ENCODE measurements around the gene NWD2.

DNA sequence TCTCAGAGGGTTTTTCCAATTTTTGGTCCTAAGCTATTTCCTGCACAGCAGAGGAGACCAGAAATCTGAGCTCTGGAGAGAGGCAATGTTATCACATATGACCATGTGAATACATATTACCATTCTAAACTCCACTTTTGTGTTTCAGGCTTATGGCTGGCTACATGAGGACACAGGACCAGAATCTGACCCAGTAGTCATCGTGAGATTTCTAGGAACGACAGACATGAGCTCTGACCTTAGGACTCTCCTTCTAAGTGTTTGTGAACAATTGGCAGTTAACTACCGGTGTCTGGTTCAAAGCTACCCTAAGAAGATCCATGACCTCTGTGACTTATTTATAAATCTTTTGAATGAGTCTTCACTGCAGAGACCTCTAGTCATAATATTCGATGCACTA, 198.6 kb downstream of the NWD2 start:
- TF ChIP-seq GATA2 (IDR thresholded peaks at IDR 0.05; ENCODE audit: low read depth, low read length) (no peak), GATA3 (IDR thresholded peaks at IDR 0.05; ENCODE audit: low read depth, low read length) (no peak)

Measured in SH-SY5Y (cell line).